B cell (primary cell): ENCODE data around the gene FKBP2.

Experiments used
- EZH2 ChIP-seq: IDR thresholded peaks from 2 replicates; pipeline ENCODE4 v1.6.1; 2012; ENCODE audit warnings: borderline replicate concordance, low read depth, mild to moderate bottlenecking, moderate library complexity, low read length; ENCODE audit not compliant: insufficient read depth, poor library complexity, severe bottlenecking
- TF ChIP-seq, protein P1 (sequence below): fragments of 200-600 bp; IDR thresholded peaks from one replicate; pipeline ENCODE4 v1.8.0; 2022; ENCODE audit warnings: antibody characterized with exemption, mild to moderate bottlenecking

- TF ChIP-seq, protein P1, sequence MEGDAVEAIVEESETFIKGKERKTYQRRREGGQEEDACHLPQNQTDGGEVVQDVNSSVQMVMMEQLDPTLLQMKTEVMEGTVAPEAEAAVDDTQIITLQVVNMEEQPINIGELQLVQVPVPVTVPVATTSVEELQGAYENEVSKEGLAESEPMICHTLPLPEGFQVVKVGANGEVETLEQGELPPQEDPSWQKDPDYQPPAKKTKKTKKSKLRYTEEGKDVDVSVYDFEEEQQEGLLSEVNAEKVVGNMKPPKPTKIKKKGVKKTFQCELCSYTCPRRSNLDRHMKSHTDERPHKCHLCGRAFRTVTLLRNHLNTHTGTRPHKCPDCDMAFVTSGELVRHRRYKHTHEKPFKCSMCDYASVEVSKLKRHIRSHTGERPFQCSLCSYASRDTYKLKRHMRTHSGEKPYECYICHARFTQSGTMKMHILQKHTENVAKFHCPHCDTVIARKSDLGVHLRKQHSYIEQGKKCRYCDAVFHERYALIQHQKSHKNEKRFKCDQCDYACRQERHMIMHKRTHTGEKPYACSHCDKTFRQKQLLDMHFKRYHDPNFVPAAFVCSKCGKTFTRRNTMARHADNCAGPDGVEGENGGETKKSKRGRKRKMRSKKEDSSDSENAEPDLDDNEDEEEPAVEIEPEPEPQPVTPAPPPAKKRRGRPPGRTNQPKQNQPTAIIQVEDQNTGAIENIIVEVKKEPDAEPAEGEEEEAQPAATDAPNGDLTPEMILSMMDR = no peak
- no peak for TF ChIP-seq EZH2
Observed at GRCh38 chr11:64249038-64249437, 8.1 kb downstream of the FKBP2 start.
